Measurements from ENCODE around the gene PRR35.

Gene PRR35

DNA sequence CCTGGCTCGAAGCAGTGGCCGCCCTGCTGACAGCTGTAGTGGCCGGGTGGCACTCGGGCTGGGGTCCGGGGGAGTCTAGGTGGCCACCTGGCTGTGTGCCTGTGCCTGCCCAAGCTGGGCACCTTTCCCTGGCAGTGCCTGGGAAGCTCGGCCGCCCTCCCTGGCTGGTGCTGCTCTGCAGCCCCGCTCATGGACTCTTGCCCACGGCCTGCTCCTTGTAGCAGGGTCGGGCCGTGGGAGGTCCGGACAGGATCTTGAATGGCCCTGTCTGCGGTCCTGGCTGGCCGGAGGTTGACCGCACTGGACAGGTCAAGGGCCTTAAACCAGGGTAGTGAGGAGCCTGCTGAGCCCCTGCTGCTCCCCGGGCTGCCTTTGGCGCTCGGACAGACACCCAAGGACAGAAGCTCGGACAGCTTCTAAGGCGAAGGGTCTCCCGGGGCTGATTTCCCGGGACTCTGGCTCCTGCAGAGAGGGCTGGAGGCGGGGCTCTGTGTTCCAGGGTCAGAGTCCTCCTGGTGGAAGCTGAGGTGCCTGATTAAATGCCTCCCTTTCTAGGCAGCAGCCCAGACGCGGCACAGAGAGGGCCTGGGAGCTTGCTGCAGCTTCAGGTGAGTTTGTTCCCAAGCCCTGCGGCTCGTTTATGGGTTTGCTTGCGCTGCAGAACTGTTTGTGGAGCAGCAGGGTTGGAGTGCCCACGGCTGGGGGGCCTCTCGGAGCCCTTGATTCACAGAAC, 26.6 kb upstream of the PRR35 start:
- H3K36me3 ChIP-seq (ENCODE audit: insufficient read depth, low read length) = no peaks in the 10 kb centered on the region; the same call in 1 of the 2 replicates

DNA sequence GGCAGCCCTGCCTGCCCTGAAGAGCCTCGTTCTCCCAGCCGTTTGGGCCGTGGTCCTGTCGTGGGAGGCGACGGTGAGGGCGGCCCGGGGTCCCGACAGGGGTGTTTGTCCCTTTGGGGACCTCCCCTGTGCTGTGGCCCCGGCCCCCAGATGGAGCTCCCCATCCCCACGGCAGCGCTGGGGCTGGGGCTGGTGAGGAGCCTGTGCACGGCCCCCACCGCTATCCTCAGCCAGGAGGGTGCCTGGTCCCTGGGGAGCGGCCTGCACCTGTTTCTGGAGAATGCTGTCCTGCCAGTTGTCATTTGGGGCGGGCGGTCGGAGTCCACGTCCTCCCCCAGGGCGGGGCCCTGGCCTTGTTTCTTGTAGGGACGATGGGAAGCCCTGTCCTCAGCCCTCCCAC, 26.1 kb upstream of the PRR35 start:
- H3F3A ChIP-seq (ENCODE audit: insufficient read depth, low read length) = no peaks in the 10 kb centered on the region
- no peaks in the 10 kb centered on the region for H3K9me2 ChIP-seq (ENCODE audit: low read depth, low read length)
- no peaks in the 10 kb centered on the region for H3K9me3 ChIP-seq (ENCODE audit: low read length)
- peaks cover 7% of the 10 kb centered on the region for H3K4me1 ChIP-seq (ENCODE audit: insufficient read depth, low read length, severe bottlenecking)
- peaks cover 6% of the 10 kb centered on the region; the same call in 1 of the 2 replicates for H3K79me2 ChIP-seq (ENCODE audit: insufficient read depth, low read length)
- no peaks in the 10 kb centered on the region for H4K20me1 ChIP-seq (ENCODE audit: insufficient read depth, low read length)
- H2AFZ ChIP-seq (ENCODE audit: low read length) = no peak overlapping the region
- H3K4me2 ChIP-seq (ENCODE audit: low read length) = no peak overlapping the region
- H3K36me3 ChIP-seq (ENCODE audit: insufficient read depth, low read length) = no peaks in the 10 kb centered on the region; the same call in 1 of the 2 replicates
- H3K4me3 ChIP-seq (ENCODE audit: low read depth, low read length, poor library complexity, severe bottlenecking) = no peak overlapping the region
- TF ChIP-seq EZH2 (IDR thresholded peaks at IDR 0.05; ENCODE audit: borderline replicate concordance, low read length) = no peak
- TF ChIP-seq, protein P1, sequence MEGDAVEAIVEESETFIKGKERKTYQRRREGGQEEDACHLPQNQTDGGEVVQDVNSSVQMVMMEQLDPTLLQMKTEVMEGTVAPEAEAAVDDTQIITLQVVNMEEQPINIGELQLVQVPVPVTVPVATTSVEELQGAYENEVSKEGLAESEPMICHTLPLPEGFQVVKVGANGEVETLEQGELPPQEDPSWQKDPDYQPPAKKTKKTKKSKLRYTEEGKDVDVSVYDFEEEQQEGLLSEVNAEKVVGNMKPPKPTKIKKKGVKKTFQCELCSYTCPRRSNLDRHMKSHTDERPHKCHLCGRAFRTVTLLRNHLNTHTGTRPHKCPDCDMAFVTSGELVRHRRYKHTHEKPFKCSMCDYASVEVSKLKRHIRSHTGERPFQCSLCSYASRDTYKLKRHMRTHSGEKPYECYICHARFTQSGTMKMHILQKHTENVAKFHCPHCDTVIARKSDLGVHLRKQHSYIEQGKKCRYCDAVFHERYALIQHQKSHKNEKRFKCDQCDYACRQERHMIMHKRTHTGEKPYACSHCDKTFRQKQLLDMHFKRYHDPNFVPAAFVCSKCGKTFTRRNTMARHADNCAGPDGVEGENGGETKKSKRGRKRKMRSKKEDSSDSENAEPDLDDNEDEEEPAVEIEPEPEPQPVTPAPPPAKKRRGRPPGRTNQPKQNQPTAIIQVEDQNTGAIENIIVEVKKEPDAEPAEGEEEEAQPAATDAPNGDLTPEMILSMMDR (IDR thresholded peaks at IDR 0.05; ENCODE audit: low read length) = no peak
- no peak overlapping the region for H3K27ac ChIP-seq (ENCODE audit: low read depth, low read length, poor library complexity, severe bottlenecking)
- no peak overlapping the region for H3K9ac ChIP-seq (ENCODE audit: low read length)
- H3K27me3 ChIP-seq (ENCODE audit: insufficient read depth, low read length) = no peaks in the 10 kb centered on the region

More for the DNA sequence above, 26.6 kb upstream of the PRR35 start:
- H3F3A ChIP-seq (ENCODE audit: insufficient read depth, low read length) = no peaks in the 10 kb centered on the region
- H3K4me3 ChIP-seq (ENCODE audit: low read depth, low read length, poor library complexity, severe bottlenecking) = no peak overlapping the region
- peaks cover 11% of the 10 kb centered on the region for H3K79me2 ChIP-seq (ENCODE audit: insufficient read depth, low read length)
- H3K9ac ChIP-seq (ENCODE audit: low read length) = no peak overlapping the region
- no peak for TF ChIP-seq EZH2 (IDR thresholded peaks at IDR 0.05; ENCODE audit: borderline replicate concordance, low read length)
- TF ChIP-seq, protein P1 (IDR thresholded peaks at IDR 0.05; ENCODE audit: low read length) = no peak
- no peaks in the 10 kb centered on the region for H4K20me1 ChIP-seq (ENCODE audit: insufficient read depth, low read length)
- no peaks in the 10 kb centered on the region for H3K9me2 ChIP-seq (ENCODE audit: low read depth, low read length)
- H3K27ac ChIP-seq (ENCODE audit: low read depth, low read length, poor library complexity, severe bottlenecking) = no peak overlapping the region
- H3K4me2 ChIP-seq (ENCODE audit: low read length) = no peak overlapping the region
- no peaks in the 10 kb centered on the region for H3K27me3 ChIP-seq (ENCODE audit: insufficient read depth, low read length)
- no peaks in the 10 kb centered on the region for H3K9me3 ChIP-seq (ENCODE audit: low read length)
- no peak overlapping the region for H2AFZ ChIP-seq (ENCODE audit: low read length)
- H3K4me1 ChIP-seq (ENCODE audit: insufficient read depth, low read length, severe bottlenecking) = peaks cover 13% of the 10 kb centered on the region

DNA sequence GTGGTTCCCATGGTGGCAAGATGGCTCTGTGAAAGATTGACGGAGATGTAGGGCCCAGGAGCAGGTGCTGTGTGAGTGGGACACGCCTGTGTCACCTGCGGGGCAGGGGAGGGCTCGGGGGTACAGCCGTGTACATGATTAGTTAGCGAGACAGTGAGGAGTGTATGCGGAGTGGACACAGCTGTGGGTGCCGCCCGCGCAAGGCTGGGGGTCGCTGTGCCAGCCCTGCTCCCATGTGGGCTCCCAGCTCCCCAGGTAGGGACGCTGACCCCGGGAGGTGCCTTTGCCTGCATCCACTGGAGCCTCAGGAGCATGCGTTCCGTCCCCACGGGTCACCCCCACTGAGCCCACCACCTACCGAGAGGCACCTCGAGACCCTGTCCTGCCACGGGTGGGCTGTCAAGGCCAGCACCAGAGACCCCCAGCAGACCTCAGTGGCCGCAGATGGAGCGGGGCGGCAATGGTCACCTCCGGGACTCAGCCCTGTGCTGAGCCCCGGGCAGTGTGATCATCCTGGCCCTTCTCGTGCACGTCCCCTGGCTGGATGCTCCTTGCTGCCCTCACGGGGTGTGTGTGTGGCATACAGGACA, 25.2 kb upstream of the PRR35 start:
- Histone ChIP-seq H3K79me2 (ENCODE audit: insufficient read depth, low read length) (no peaks in the 10 kb centered on the region), H3K4me2 (ENCODE audit: low read length) (no peak overlapping the region), H3K4me1 (ENCODE audit: insufficient read depth, low read length, severe bottlenecking) (no peaks in the 10 kb centered on the region), H3K9me3 (ENCODE audit: low read length) (no peaks in the 10 kb centered on the region), H3K27me3 (ENCODE audit: insufficient read depth, low read length) (no peaks in the 10 kb centered on the region), H3K9me2 (ENCODE audit: low read depth, low read length) (no peaks in the 10 kb centered on the region), H2AFZ (ENCODE audit: low read length) (no peak overlapping the region), H3K9ac (ENCODE audit: low read length) (no peak overlapping the region), H3F3A (ENCODE audit: insufficient read depth, low read length) (no peaks in the 10 kb centered on the region), H3K27ac (ENCODE audit: low read depth, low read length, poor library complexity, severe bottlenecking) (no peak overlapping the region), H3K4me3 (ENCODE audit: low read depth, low read length, poor library complexity, severe bottlenecking) (no peak overlapping the region), H4K20me1 (ENCODE audit: insufficient read depth, low read length) (no peaks in the 10 kb centered on the region), H3K36me3 (ENCODE audit: insufficient read depth, low read length) (no peaks in the 10 kb centered on the region; the same call in 1 of the 2 replicates)
- TF ChIP-seq, protein P1 (IDR thresholded peaks at IDR 0.05; ENCODE audit: low read length) = no peak
- TF ChIP-seq EZH2 (IDR thresholded peaks at IDR 0.05; ENCODE audit: borderline replicate concordance, low read length) = no peak

Measured in OCI-LY1 (cell line).